Ammon's horn (tissue), 1 donor: ENCODE data around the gene POLR2B.
"Not testable (repeated sequence)": the region's sequence is repeated elsewhere in the genome, so short reads cannot be mapped to it uniquely, and the experiment has no call there.

Experiments
- DNase-seq: peaks from one replicate; pipeline ENCODE4 v3.0.0-alpha.2; 2016; ENCODE audit warnings: low spot score

POLR2B gene

GRCh38 chr4:56978750-56979303 is at the start of gene POLR2B:
Gene POLR2B, plus strand, starts transcription at chr4:56978896. Its CDS starts 90 bp downstream, at chr4:56978986.
- DNase-seq, result peak; percentile 96

- DNase-seq, result no peak
These were observed 48.1 kb upstream of the POLR2B start for GRCh38 chr4:56930638-56931037.

- DNase-seq, result no peak
These were observed 46.8 kb upstream of the POLR2B start for GRCh38 chr4:56931924-56932323.

- no peak for DNase-seq
These were observed 41.4 kb upstream of the POLR2B start for GRCh38 chr4:56937262-56937661.

GRCh38 chr4:56939826-56940225 is 38.9 kb upstream of the POLR2B start:
- DNase-seq, result not testable (repeated sequence)

- no peak for DNase-seq
These were observed 38.3 kb upstream of the POLR2B start for GRCh38 chr4:56940403-56940802.

GRCh38 chr4:56940971-56941370 is 37.7 kb upstream of the POLR2B start:
- DNase-seq, result no peak

- no peak for DNase-seq
These were observed 37.3 kb upstream of the POLR2B start for GRCh38 chr4:56941403-56941802.

GRCh38 chr4:56953680-56954520 is 24.8 kb upstream of the POLR2B start:
- peak; percentile 63 for DNase-seq

GRCh38 chr4:56958111-56958517 is 20.6 kb upstream of the POLR2B start:
- DNase-seq, result peak; percentile 65

- no peak for DNase-seq
These were observed 19.6 kb upstream of the POLR2B start for GRCh38 chr4:56959100-56959499.

GRCh38 chr4:56961107-56961500 is 17.6 kb upstream of the POLR2B start:
- no peak for DNase-seq

- no peak for DNase-seq
These were observed 7.3 kb upstream of the POLR2B start for GRCh38 chr4:56971383-56971782.

- DNase-seq, result no peak
These were observed 6.3 kb upstream of the POLR2B start for GRCh38 chr4:56972389-56972788.

- DNase-seq, result no peak
These were observed 5.9 kb upstream of the POLR2B start for GRCh38 chr4:56972809-56973208.

GRCh38 chr4:56973336-56973735 is 5.4 kb upstream of the POLR2B start:
- no peak for DNase-seq

GRCh38 chr4:56976283-56976836 is 2.3 kb upstream of the POLR2B start:
- DNase-seq, result no peak

GRCh38 chr4:56976837-56977320 is 1.8 kb upstream of the POLR2B start:
- DNase-seq, result no peak

- peak; percentile 98 for DNase-seq
These were observed 1.2 kb upstream of the POLR2B start, which contains the start of gene NOA1 for GRCh38 chr4:56977321-56978012. Gene NOA1, minus strand, starts transcription at chr4:56977606. Its CDS starts 21 bp downstream, at chr4:56977585.

GRCh38 chr4:56979421-56980072 is 851 bp downstream of the POLR2B start:
- no peak for DNase-seq

GRCh38 chr4:56981795-56982201 is 3.1 kb downstream of the POLR2B start:
- no peak for DNase-seq

GRCh38 chr4:56986192-56986591 is 7.5 kb downstream of the POLR2B start:
- DNase-seq, result no peak
